IMR-90 (cell line): ENCODE results near the gene ZNF503.

Experiments
- CTCF ChIP-seq: conservative IDR thresholded peaks from 2 replicates; pipeline ENCODE4 v1.5.1; 2012; ENCODE audit warnings: mild to moderate bottlenecking, low read depth, low read length, improper control_type of control experiment
- MAZ ChIP-seq: IDR thresholded peaks from 2 replicates; pipeline ENCODE4 v1.6.1; 2012; ENCODE audit warnings: low read depth, mild to moderate bottlenecking, low read length, improper control_type of control experiment, moderate library complexity, borderline replicate concordance
- POLR2A ChIP-seq: IDR thresholded peaks from 2 replicates; pipeline ENCODE4 v1.6.1; 2012; ENCODE audit warnings: mild to moderate bottlenecking, low read depth, low read length
- SMC3 ChIP-seq: fragments of 150-350 bp; IDR thresholded peaks from 2 replicates; pipeline ENCODE4 v1.6.1; 2016; ENCODE audit warnings: low read depth, mild to moderate bottlenecking, antibody characterized with exemption, low read length, moderate library complexity

GRCh38 chr10:75446508-75446907 is 44.9 kb upstream of the ZNF503 start:
- no peak for TF ChIP-seq CTCF
- TF ChIP-seq POLR2A = no peak
- TF ChIP-seq MAZ = no peak
- TF ChIP-seq SMC3 = no peak
